ENCODE data around the gene SEZ6L.

Gene SEZ6L

DNA sequence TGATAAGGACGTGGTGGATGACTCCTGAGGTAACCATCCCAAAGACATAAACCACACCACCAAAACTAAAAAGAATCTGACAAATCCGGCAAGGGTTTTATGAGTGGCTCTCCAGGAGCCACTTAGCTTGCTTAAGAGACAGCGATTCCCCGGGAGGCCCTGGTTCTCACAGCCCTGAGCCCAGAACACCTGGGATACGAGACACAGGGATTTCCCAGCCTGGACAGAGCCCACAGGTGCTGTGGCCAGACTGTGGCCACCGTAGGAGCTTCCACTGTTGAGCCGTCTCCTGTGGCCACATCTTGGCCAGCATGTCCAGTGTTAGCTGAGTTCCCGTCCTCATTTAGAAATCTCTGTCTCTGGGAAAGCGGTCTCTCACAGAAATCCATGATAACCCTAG lies 188.6 kb downstream of the SEZ6L start:
- no peak for DNase-seq (ENCODE audit: low read depth)
- no peak overlapping the region for H3K4me3 ChIP-seq (ENCODE audit: low read length)
- no peak for TF ChIP-seq CTCF (conservative IDR thresholded peaks at IDR 0.05; ENCODE audit: low read length)

GRCh38 chr22:26359156-26359555 lies 189.9 kb downstream of the SEZ6L start:
- DNase-seq (ENCODE audit: low read depth): no peak
- no peak overlapping the region for H3K4me3 ChIP-seq (ENCODE audit: low read length)
- TF ChIP-seq CTCF (conservative IDR thresholded peaks at IDR 0.05; ENCODE audit: low read length): no peak

DNA sequence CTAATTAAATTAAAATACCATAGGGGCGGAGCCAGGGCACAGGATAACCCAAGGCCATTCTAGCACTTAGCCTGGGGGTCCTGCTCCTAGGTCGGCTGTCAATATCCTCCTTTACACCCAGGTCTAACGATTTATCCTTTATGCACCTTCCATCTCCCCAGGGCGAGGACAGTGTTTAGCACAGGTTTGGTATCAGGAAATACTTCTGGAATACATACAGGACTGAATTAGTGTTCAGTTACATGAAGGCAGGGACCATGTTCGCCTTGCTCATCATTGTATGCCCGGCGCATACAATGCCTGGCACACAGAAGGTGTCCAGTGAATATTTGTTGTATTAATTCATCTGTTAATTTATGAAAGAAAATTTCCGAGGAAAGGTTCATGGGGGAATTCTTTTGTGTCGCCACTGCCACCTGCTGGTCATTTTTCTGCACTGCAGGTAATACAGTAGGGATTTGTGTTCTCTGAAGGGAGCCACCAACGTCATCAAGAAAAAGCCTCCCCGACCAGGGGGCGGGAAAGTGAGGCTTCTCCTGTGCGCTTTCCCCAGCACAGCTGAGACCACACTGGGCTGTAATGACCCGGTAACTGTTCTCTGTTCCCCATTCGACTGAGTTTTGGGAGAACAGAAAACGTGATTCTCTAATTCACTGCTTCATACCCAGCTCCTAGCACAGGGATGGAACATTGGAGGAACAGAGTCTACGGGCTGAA lies 191.1 kb downstream of the SEZ6L start:
- peak overlapping the region; percentile 44 for H3K4me3 ChIP-seq (ENCODE audit: low read length)

GRCh38 chr22:26362471-26362870 lies 193.2 kb downstream of the SEZ6L start:
- no peak overlapping the region for H3K4me3 ChIP-seq (ENCODE audit: low read length)
- no peak for TF ChIP-seq CTCF (conservative IDR thresholded peaks at IDR 0.05; ENCODE audit: low read length)
- peak; percentile 68 for DNase-seq (ENCODE audit: low read depth)

More for the DNA sequence above, 191.1 kb downstream of the SEZ6L start:
- TF ChIP-seq CTCF (conservative IDR thresholded peaks at IDR 0.05; ENCODE audit: low read length): peak; percentile 85
- peak; percentile 60 for DNase-seq (ENCODE audit: low read depth)

GRCh38 chr22:26364066-26365015 lies 195.1 kb downstream of the SEZ6L start:
- no peak overlapping the region for H3K4me3 ChIP-seq (ENCODE audit: low read length)
- DNase-seq (ENCODE audit: low read depth): peak; percentile 80
- TF ChIP-seq CTCF (conservative IDR thresholded peaks at IDR 0.05; ENCODE audit: low read length): peak; percentile 80

DNA sequence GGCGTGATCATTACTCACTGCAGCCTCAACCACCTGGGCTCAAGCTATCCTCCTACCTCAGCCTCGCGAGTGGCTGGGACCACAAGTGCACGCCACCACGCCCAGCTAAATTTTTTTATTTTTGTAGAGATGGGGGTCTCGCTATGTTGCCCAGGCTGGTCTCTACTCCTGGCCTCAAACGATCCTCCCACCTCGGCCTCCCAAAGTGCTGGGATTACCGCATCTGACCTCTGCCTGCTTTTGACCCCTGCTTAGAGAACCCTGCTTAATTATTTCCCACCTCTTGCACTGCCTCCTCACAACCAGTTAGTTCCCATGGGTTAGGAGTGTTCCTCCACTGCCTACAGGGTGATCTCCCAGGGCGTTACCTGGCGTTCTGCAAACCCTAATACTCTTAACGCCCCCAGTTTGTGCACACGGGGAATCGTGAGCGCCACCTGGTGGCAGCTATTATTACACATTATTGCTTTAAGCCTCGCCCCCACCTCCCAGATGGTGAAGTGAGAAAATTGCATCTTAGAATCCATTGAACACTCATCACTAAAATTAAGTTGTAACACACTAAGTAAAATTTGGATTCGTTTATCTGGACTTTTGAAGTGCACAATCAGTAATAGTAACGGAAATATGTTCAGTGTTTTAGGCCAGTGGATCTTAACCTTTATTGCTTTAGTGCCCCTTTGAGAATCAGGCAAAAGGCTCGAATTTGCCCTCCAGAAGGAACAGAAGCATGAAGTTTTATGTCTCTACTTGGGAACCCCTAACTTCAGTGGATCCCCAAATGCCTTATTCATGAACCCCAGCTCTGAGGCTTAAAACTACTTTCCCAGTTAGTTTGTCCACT lies 198.4 kb downstream of the SEZ6L start:
- DNase-seq (ENCODE audit: low read depth): peak; percentile 39
- H3K4me3 ChIP-seq (ENCODE audit: low read length): no peak overlapping the region
- TF ChIP-seq CTCF (conservative IDR thresholded peaks at IDR 0.05; ENCODE audit: low read length): peak; percentile 77

Data from AG10803 (cell line).